Measurements from ENCODE around the gene PTPN7.

DNA sequence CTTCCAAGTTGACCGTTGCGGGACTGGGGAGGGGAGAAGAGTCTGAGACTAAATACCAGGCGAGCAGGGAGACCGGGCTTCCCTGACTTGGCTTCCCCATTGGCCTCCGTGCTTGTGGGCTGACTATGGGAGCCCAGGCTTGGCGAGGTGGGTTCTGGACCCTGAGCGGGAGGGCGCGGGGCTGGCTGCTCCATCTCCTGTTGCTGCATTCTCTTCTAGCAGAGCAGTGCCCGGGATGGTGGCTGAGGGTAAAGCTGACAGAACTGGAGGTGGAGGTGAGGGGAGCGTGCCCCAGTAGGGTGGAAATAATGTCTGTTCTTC is 33.9 kb upstream of the PTPN7 start:
- TF ChIP-seq, protein P1, sequence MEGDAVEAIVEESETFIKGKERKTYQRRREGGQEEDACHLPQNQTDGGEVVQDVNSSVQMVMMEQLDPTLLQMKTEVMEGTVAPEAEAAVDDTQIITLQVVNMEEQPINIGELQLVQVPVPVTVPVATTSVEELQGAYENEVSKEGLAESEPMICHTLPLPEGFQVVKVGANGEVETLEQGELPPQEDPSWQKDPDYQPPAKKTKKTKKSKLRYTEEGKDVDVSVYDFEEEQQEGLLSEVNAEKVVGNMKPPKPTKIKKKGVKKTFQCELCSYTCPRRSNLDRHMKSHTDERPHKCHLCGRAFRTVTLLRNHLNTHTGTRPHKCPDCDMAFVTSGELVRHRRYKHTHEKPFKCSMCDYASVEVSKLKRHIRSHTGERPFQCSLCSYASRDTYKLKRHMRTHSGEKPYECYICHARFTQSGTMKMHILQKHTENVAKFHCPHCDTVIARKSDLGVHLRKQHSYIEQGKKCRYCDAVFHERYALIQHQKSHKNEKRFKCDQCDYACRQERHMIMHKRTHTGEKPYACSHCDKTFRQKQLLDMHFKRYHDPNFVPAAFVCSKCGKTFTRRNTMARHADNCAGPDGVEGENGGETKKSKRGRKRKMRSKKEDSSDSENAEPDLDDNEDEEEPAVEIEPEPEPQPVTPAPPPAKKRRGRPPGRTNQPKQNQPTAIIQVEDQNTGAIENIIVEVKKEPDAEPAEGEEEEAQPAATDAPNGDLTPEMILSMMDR (IDR thresholded peaks at IDR 0.05) = no peak
- TF ChIP-seq POLR2A (IDR thresholded peaks at IDR 0.05) (no peak), POLR2AphosphoS5 (IDR thresholded peaks at IDR 0.05) (no peak), EP300 (IDR thresholded peaks at IDR 0.05) (no peak)
